ENCODE data around the gene KRTAP10-2.

DNA sequence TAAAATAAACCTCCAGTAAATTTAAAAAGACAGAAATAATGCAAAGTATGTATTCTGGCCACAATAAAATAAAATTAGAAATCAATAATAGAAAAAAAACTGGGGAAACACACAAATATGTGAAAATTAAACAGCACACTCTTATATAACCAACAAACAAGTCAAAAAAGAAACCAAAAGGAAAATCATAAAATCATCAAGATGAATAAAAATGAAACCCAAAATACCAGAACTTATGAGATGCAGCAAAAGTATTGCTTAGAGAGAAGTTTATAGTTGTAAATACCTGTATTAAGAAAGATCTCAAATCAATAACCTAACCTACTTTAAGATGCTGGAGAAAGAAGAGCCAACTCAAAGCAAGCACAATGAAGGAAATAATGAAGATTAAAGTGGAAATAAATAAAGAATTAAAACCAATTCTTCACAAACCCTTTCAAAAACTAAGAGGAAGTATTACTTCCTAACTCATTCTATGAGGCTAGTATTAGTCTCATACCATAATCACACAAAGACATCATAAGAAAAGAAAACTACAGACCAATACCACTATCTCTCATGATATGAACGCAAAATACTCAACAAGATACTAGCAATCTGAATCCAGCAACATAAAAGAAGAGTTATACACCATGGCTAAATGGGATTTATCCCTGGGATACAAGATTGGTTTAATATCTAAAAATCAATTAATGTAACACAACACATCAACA, 13.7 kb upstream of the KRTAP10-2 start:
- TF ChIP-seq, protein P1, sequence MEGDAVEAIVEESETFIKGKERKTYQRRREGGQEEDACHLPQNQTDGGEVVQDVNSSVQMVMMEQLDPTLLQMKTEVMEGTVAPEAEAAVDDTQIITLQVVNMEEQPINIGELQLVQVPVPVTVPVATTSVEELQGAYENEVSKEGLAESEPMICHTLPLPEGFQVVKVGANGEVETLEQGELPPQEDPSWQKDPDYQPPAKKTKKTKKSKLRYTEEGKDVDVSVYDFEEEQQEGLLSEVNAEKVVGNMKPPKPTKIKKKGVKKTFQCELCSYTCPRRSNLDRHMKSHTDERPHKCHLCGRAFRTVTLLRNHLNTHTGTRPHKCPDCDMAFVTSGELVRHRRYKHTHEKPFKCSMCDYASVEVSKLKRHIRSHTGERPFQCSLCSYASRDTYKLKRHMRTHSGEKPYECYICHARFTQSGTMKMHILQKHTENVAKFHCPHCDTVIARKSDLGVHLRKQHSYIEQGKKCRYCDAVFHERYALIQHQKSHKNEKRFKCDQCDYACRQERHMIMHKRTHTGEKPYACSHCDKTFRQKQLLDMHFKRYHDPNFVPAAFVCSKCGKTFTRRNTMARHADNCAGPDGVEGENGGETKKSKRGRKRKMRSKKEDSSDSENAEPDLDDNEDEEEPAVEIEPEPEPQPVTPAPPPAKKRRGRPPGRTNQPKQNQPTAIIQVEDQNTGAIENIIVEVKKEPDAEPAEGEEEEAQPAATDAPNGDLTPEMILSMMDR (optimal IDR thresholded peaks at IDR 0.05 in 1 of 3, IDR thresholded peaks at IDR 0.05 in 1 of 3, conservative IDR thresholded peaks at IDR 0.05 in 1 of 3; ENCODE audit: extremely low read depth in 1 of 3, insufficient read depth in 2 of 3, low read length in 3 of 3) = no peak
- no peak for TF ChIP-seq EZH2 (IDR thresholded peaks at IDR 0.05; ENCODE audit: low read length)
